ENCODE results near the gene SAMSN1. TPM values are rescaled to one million over a fixed set of nuclear protein-coding genes. Genes with fewer than 3 reads are reported as not detected.

SAMSN1 gene
- total RNA-seq, 1 donor from 2014 or later = 3.1 TPM

DNA sequence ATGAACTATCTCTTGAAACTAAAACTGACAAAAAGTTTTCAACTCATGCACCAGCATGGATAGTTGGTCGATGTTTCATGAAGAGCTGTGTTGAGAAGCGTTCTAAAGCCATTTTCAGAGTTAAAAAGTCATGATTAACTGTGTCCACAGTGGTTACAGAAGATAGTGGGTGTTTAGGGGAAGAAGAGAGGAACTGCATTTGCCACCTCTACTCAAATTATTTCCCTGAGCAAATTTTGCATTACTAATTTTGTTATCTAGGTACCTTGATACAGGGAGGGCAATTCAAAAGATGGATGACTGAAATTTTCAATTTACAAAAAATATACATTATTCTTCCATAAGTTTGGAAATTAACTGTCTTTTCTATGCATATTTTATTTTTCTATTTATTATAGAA is 15.5 kb downstream of the SAMSN1 start:
- no peak overlapping the region for H3K27ac ChIP-seq (ENCODE audit: low read depth, low read length)
- H3K4me3 ChIP-seq (ENCODE audit: low read length in 3 of 3) = no peak overlapping the region
- no peak overlapping the region for H3K9ac ChIP-seq (ENCODE audit: low read depth in 1 of 3, low read length in 3 of 3)
- no peaks in the 10 kb centered on the region for H3K9me3 ChIP-seq (ENCODE audit: control insufficient read depth in 3 of 3, low read length in 3 of 3)
- no peaks in the 10 kb centered on the region for H3K27me3 ChIP-seq (ENCODE audit: control insufficient read depth in 3 of 3, insufficient read depth in 3 of 3, low read length in 3 of 3)
- H3K4me1 ChIP-seq (ENCODE audit: control insufficient read depth in 3 of 3, insufficient read depth in 3 of 3, low read length in 3 of 3) = no peaks in the 10 kb centered on the region
- H3K36me3 ChIP-seq (ENCODE audit: control insufficient read depth in 3 of 3, insufficient read depth in 3 of 3, low read length in 3 of 3) = no peaks in the 10 kb centered on the region

DNA sequence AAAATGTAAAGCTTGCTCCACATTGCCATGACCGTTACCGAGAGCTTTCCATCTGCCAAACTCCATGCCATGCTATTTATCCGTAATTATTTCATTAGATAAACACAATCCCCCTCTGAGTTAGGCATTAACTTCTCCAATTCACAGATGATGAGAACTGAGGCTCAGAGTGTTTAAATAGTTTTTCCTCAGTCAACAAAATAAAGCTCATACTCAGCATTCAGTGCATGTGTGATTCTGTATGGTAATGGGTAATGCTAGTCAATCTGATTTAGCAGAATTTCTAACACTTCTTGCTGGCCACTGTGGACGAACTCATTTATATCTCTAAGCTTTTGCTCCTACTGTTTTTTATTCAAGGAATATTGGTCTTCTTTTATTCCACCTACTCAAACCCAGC is 17.3 kb downstream of the SAMSN1 start:
- Histone ChIP-seq H3K4me3 (ENCODE audit: low read length in 3 of 3) (no peak overlapping the region), H3K4me1 (ENCODE audit: control insufficient read depth in 3 of 3, insufficient read depth in 3 of 3, low read length in 3 of 3) (no peaks in the 10 kb centered on the region), H3K27ac (ENCODE audit: low read depth, low read length) (no peak overlapping the region), H3K27me3 (ENCODE audit: control insufficient read depth in 3 of 3, insufficient read depth in 3 of 3, low read length in 3 of 3) (no peaks in the 10 kb centered on the region), H3K9ac (ENCODE audit: low read depth in 1 of 3, low read length in 3 of 3) (no peak overlapping the region), H3K9me3 (ENCODE audit: control insufficient read depth in 3 of 3, low read length in 3 of 3) (no peaks in the 10 kb centered on the region), H3K36me3 (ENCODE audit: control insufficient read depth in 3 of 3, insufficient read depth in 3 of 3, low read length in 3 of 3) (no peaks in the 10 kb centered on the region)

DNA sequence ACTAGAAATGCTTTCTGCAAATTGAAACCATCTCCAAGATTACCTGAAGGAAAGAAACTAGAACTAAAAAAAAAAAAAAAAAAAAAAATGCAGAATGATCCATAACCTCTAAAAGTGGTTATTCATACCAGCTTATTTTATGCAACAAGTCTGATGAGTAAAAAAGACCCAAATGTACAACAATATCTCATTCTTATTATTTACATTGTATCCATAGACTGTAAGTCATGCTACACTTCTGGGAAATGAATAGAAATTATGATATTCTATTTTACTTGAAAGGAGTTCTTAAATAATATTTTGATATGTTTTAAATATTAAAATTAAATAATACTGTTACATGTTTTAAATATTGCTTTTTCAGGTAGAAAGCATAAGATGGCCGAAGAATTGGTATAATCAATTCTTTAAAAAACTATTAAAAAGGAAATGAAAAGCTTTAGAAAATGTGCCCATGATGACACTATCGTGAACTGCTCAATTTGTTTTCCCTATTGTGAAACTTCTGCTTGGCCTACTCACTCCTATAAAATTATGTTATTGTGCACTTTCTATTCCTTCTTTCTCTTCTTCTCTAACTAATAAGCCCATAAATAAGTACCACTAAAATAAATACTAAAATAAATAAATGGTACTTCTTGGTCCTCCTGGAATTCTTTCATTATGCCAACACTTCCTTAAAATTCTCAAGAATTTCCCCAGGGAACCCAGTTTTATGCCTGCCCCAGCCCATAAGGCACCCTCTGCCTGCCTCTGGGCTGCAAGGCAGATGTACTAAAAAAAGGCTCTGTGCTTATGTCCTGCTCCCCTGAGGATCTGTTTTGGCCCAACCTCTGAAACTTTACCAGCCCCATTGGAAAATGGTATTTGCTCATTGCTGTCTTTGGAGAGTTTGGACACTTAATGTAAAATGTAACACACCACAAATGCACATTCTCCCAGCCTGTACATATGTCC is 18.1 kb downstream of the SAMSN1 start:
- Histone ChIP-seq H3K27me3 (ENCODE audit: control insufficient read depth in 3 of 3, insufficient read depth in 3 of 3, low read length in 3 of 3) (no peaks in the 10 kb centered on the region), H3K4me1 (ENCODE audit: control insufficient read depth in 3 of 3, insufficient read depth in 3 of 3, low read length in 3 of 3) (no peaks in the 10 kb centered on the region), H3K27ac (ENCODE audit: low read depth, low read length) (peak overlapping the region; percentile 9), H3K9me3 (ENCODE audit: control insufficient read depth in 3 of 3, low read length in 3 of 3) (no peaks in the 10 kb centered on the region), H3K4me3 (ENCODE audit: low read length in 3 of 3) (no peak overlapping the region), H3K9ac (ENCODE audit: low read depth in 1 of 3, low read length in 3 of 3) (no peak overlapping the region), H3K36me3 (ENCODE audit: control insufficient read depth in 3 of 3, insufficient read depth in 3 of 3, low read length in 3 of 3) (no peaks in the 10 kb centered on the region)

DNA sequence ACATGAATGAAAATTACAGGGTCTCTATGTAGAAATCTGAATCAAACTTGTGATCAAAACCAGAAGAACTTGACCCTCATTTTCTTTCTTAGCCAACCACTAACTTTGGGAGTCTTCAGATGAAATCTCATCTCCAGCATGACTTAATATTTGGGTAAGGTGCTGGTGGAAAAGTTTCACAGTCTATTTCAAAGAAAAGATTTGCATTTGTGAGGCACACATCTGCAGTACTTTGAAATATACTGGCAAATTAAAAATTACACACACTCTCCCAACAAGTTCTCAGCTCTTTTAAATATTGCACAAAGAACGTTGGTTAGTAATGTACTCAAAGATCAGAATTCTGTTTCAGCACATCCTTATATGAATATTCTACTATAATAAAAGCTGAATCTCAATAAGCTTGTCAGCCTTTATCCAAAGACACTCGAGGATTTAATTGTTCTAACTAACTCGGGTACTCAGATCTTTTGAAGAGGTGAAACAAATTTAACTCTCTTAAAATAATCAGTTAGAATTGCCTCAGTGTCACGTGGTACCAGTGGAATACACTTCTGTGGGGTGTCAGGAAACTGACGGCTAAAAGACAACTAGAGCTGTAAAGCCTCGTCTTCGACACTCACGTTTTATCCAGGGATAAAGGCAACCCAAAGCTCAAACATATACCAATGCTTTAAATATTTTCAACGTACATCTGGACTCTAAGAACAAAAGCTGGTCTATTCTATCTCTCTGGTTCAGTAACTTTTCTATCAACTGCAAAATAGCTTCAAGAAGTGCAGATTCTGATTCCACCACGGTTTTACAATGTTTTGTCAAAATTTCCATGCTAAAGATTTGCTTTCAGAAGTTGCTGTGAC is 19.0 kb downstream of the SAMSN1 start:
- H3K4me3 ChIP-seq (ENCODE audit: low read length in 3 of 3) = no peak overlapping the region
- no peaks in the 10 kb centered on the region for H3K4me1 ChIP-seq (ENCODE audit: control insufficient read depth in 3 of 3, insufficient read depth in 3 of 3, low read length in 3 of 3)

DNA sequence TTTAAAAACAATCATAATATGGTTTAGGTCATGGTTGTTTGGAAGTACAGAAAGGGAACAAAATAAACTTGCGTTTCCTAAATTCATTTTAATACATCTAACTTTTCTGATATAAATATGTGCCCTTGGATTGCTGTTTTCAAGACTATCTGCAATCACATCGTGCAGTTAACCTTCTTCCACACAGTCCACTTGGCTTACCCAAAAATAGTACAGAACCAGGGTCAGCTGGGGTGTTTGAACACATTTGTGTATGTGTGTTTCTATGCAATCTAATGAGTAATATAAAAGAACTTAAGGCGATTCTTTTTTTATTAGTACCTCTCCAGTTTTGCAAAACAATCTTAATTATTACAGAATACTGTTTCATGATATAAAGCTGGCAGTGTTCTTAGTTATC is 19.9 kb downstream of the SAMSN1 start:
- no peaks in the 10 kb centered on the region for H3K9me3 ChIP-seq (ENCODE audit: control insufficient read depth in 3 of 3, low read length in 3 of 3)
- no peaks in the 10 kb centered on the region for H3K36me3 ChIP-seq (ENCODE audit: control insufficient read depth in 3 of 3, insufficient read depth in 3 of 3, low read length in 3 of 3)
- H3K4me1 ChIP-seq (ENCODE audit: control insufficient read depth in 3 of 3, insufficient read depth in 3 of 3, low read length in 3 of 3) = no peaks in the 10 kb centered on the region
- H3K27me3 ChIP-seq (ENCODE audit: control insufficient read depth in 3 of 3, insufficient read depth in 3 of 3, low read length in 3 of 3) = no peaks in the 10 kb centered on the region
- H3K4me3 ChIP-seq (ENCODE audit: low read length in 3 of 3) = no peak overlapping the region
- H3K27ac ChIP-seq (ENCODE audit: low read depth, low read length) = no peak overlapping the region
- H3K9ac ChIP-seq (ENCODE audit: low read depth in 1 of 3, low read length in 3 of 3) = no peak overlapping the region

More for the DNA sequence above, 19.0 kb downstream of the SAMSN1 start:
- no peaks in the 10 kb centered on the region for H3K27me3 ChIP-seq (ENCODE audit: control insufficient read depth in 3 of 3, insufficient read depth in 3 of 3, low read length in 3 of 3)
- no peaks in the 10 kb centered on the region for H3K9me3 ChIP-seq (ENCODE audit: control insufficient read depth in 3 of 3, low read length in 3 of 3)
- peak overlapping the region; percentile 9 for H3K27ac ChIP-seq (ENCODE audit: low read depth, low read length)
- H3K9ac ChIP-seq (ENCODE audit: low read depth in 1 of 3, low read length in 3 of 3) = no peak overlapping the region
- H3K36me3 ChIP-seq (ENCODE audit: control insufficient read depth in 3 of 3, insufficient read depth in 3 of 3, low read length in 3 of 3) = no peaks in the 10 kb centered on the region

DNA sequence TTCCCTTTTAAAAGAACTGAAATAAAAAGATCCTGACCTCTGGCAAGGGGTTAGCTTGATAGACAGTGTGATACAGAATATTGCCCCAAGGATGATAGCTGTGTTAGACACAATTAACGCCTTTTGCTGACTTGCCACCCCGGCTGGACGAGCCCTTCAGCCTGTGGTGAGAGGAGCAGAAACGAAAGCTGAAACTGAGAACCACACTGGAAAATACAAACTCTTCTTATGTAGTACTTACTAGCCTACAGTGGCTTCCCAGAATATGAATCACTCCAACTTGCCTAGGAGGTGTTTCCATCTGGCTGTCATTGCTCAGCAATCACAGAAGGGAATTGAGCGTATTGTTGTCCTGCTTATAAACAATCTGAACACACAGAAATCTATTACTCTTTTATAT is 22.9 kb downstream of the SAMSN1 start:
- Histone ChIP-seq H3K4me3 (ENCODE audit: low read length in 3 of 3) (no peak overlapping the region), H3K4me1 (ENCODE audit: control insufficient read depth in 3 of 3, insufficient read depth in 3 of 3, low read length in 3 of 3) (no peaks in the 10 kb centered on the region), H3K27me3 (ENCODE audit: control insufficient read depth in 3 of 3, insufficient read depth in 3 of 3, low read length in 3 of 3) (no peaks in the 10 kb centered on the region), H3K9me3 (ENCODE audit: control insufficient read depth in 3 of 3, low read length in 3 of 3) (no peaks in the 10 kb centered on the region), H3K9ac (ENCODE audit: low read depth in 1 of 3, low read length in 3 of 3) (no peak overlapping the region), H3K27ac (ENCODE audit: low read depth, low read length) (peak overlapping the region; percentile 19), H3K36me3 (ENCODE audit: control insufficient read depth in 3 of 3, insufficient read depth in 3 of 3, low read length in 3 of 3) (no peaks in the 10 kb centered on the region)

DNA sequence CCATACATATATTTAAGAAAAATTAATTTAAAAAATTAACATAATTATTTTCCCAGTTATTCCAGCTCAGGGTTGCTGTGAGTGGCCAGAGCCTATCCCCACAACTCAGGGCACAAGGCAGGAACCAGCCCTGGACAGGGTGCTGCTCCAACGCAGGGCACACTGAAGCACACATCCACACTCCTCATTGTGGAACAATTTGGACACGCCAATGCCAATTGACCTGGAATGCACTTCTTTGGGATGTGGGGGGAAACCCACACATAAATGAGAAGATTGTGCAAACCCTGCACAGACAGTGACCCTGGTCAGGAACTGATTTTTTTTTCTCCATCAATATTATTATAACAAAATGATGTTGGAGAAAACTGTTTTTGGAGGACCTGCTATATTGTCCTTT is 23.4 kb downstream of the SAMSN1 start:
- H3K9me3 ChIP-seq (ENCODE audit: control insufficient read depth in 3 of 3, low read length in 3 of 3) = no peaks in the 10 kb centered on the region
- H3K9ac ChIP-seq (ENCODE audit: low read depth in 1 of 3, low read length in 3 of 3) = no peak overlapping the region
- no peaks in the 10 kb centered on the region for H3K4me1 ChIP-seq (ENCODE audit: control insufficient read depth in 3 of 3, insufficient read depth in 3 of 3, low read length in 3 of 3)
- H3K36me3 ChIP-seq (ENCODE audit: control insufficient read depth in 3 of 3, insufficient read depth in 3 of 3, low read length in 3 of 3) = no peaks in the 10 kb centered on the region
- H3K4me3 ChIP-seq (ENCODE audit: low read length in 3 of 3) = no peak overlapping the region
- peak overlapping the region; percentile 19 for H3K27ac ChIP-seq (ENCODE audit: low read depth, low read length)
- H3K27me3 ChIP-seq (ENCODE audit: control insufficient read depth in 3 of 3, insufficient read depth in 3 of 3, low read length in 3 of 3) = no peaks in the 10 kb centered on the region

DNA sequence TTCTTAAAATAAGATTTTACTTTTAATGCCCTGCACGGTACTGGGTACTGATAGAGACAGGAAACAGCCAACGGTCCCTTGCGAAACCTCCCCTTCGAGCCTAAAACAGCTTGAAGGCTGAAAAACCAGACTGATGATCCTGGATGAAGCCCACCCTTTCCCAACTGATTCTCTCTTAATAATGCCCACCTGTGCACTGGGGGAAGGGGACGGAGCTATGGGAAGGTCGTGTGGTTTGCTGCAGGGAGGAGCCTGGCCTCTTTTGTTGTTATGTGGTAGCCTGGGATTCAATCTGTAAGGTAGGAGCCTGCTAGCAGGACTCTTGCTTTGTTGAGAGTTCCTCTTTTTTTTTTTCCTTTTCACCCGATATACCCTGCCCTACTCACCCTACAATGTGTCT is 25.6 kb downstream of the SAMSN1 start:
- no peaks in the 10 kb centered on the region for H3K9me3 ChIP-seq (ENCODE audit: control insufficient read depth in 3 of 3, low read length in 3 of 3)
- H3K27me3 ChIP-seq (ENCODE audit: control insufficient read depth in 3 of 3, insufficient read depth in 3 of 3, low read length in 3 of 3) = no peaks in the 10 kb centered on the region
- no peak overlapping the region for H3K27ac ChIP-seq (ENCODE audit: low read depth, low read length)
- H3K9ac ChIP-seq (ENCODE audit: low read depth in 1 of 3, low read length in 3 of 3) = no peak overlapping the region
- H3K36me3 ChIP-seq (ENCODE audit: control insufficient read depth in 3 of 3, insufficient read depth in 3 of 3, low read length in 3 of 3) = no peaks in the 10 kb centered on the region
- no peak overlapping the region for H3K4me3 ChIP-seq (ENCODE audit: low read length in 3 of 3)
- no peaks in the 10 kb centered on the region for H3K4me1 ChIP-seq (ENCODE audit: control insufficient read depth in 3 of 3, insufficient read depth in 3 of 3, low read length in 3 of 3)

DNA sequence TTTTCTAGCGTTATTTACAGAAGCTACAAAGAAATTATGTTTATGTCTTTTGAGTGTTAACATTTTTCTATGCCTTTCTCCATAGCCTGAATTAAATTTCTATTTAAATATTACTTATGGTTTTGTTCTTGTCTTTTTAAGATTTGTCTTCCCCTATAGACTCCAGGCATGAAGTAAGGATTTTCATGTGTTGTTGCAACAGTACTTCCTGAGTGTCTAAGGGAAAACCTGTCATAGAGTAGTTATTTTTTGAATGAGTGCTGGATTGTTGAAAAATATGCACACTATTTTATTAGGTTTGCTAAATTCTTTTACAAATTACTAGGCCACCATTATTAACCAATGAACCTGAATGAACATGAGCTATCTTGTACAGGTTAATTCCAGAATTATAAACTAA is 27.1 kb downstream of the SAMSN1 start:
- no peaks in the 10 kb centered on the region for H3K27me3 ChIP-seq (ENCODE audit: control insufficient read depth in 3 of 3, insufficient read depth in 3 of 3, low read length in 3 of 3)
- H3K9me3 ChIP-seq (ENCODE audit: control insufficient read depth in 3 of 3, low read length in 3 of 3) = peaks cover 0 to 2% (median 0%) of the 10 kb centered on the region in 3 donors
- H3K4me3 ChIP-seq (ENCODE audit: low read length in 3 of 3) = no peak overlapping the region
- no peak overlapping the region for H3K27ac ChIP-seq (ENCODE audit: low read depth, low read length)
- H3K9ac ChIP-seq (ENCODE audit: low read depth in 1 of 3, low read length in 3 of 3) = no peak overlapping the region
- H3K36me3 ChIP-seq (ENCODE audit: control insufficient read depth in 3 of 3, insufficient read depth in 3 of 3, low read length in 3 of 3) = no peaks in the 10 kb centered on the region
- H3K4me1 ChIP-seq (ENCODE audit: control insufficient read depth in 3 of 3, insufficient read depth in 3 of 3, low read length in 3 of 3) = no peaks in the 10 kb centered on the region

DNA sequence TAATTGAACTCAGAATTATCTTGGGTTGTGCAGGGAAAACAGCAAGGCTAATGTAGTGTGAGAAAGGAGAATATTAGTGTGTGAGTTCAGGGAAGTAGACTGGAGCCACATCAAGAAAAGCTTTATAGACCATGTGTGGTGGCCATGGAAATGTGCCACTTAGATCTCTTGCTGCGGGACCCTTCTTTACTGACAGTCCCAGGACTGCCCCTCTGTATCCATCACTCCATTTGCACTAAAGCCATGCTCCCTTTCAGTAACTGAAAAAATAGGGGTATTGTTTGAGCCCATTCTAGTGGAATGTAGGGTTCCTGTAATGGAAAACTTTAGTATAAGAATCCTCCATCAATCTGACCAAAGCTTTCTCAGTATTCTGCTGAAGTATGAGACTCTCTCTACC is 32.3 kb downstream of the SAMSN1 start:
- peaks cover 0 to 2% (median 0%) of the 10 kb centered on the region in 3 donors for H3K9me3 ChIP-seq (ENCODE audit: control insufficient read depth in 3 of 3, low read length in 3 of 3)
- H3K27me3 ChIP-seq (ENCODE audit: control insufficient read depth in 3 of 3, insufficient read depth in 3 of 3, low read length in 3 of 3) = no peaks in the 10 kb centered on the region
- no peaks in the 10 kb centered on the region for H3K4me1 ChIP-seq (ENCODE audit: control insufficient read depth in 3 of 3, insufficient read depth in 3 of 3, low read length in 3 of 3)
- no peak overlapping the region for H3K4me3 ChIP-seq (ENCODE audit: low read length in 3 of 3)
- no peaks in the 10 kb centered on the region for H3K36me3 ChIP-seq (ENCODE audit: control insufficient read depth in 3 of 3, insufficient read depth in 3 of 3, low read length in 3 of 3)
- no peak overlapping the region for H3K9ac ChIP-seq (ENCODE audit: low read depth in 1 of 3, low read length in 3 of 3)
- no peak overlapping the region for H3K27ac ChIP-seq (ENCODE audit: low read depth, low read length)
